ENCODE measurements around the gene CIZ1.

- TF ChIP-seq, protein P1, sequence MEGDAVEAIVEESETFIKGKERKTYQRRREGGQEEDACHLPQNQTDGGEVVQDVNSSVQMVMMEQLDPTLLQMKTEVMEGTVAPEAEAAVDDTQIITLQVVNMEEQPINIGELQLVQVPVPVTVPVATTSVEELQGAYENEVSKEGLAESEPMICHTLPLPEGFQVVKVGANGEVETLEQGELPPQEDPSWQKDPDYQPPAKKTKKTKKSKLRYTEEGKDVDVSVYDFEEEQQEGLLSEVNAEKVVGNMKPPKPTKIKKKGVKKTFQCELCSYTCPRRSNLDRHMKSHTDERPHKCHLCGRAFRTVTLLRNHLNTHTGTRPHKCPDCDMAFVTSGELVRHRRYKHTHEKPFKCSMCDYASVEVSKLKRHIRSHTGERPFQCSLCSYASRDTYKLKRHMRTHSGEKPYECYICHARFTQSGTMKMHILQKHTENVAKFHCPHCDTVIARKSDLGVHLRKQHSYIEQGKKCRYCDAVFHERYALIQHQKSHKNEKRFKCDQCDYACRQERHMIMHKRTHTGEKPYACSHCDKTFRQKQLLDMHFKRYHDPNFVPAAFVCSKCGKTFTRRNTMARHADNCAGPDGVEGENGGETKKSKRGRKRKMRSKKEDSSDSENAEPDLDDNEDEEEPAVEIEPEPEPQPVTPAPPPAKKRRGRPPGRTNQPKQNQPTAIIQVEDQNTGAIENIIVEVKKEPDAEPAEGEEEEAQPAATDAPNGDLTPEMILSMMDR (IDR thresholded peaks at IDR 0.05; ENCODE audit: low read depth, low read length): no peak
- no peak for TF ChIP-seq POLR2A (IDR thresholded peaks at IDR 0.05; ENCODE audit: extremely low read depth, insufficient read length)
- no peak for TF ChIP-seq MYC (IDR thresholded peaks at IDR 0.05; ENCODE audit: low read depth, low read length)
These were observed 17.3 kb downstream of the CIZ1 start for GRCh38 chr9:128174062-128174461.

Measured in NB4 (cell line).